Right lobe of liver (tissue), 6 donors: ENCODE results near the gene SNX15. TPM values are rescaled to one million over a fixed set of nuclear protein-coding genes. Genes with fewer than 3 reads are reported as not detected.
"Not testable (repeated sequence)": the region's sequence is repeated elsewhere in the genome, so short reads cannot be mapped to it uniquely, and the experiment has no call there.

Source experiments
- ATAC-seq, 4 donors: fragments of 200-7000 bp; cut with Tn5 transposase; one replicate each; pipeline ENCODE4 v1.9.1; 2020; ENCODE audit warnings: mild to moderate bottlenecking in 4 of 4, moderate library complexity in 4 of 4
- DNase-seq, 3 donors: peaks; one replicate each; pipeline ENCODE4 v3.0.0-alpha.2; 2020
- H3K27ac ChIP-seq, 3 donors: fragments of 200-600 bp; one replicate each; pipeline ENCODE4 v1.8.0; 2022
- H3K27me3 ChIP-seq, 2 donors: fragments of 200-600 bp; one replicate each; pipeline ENCODE4 v1.8.0; 2022
- H3K36me3 ChIP-seq, 4 donors: fragments of 200-600 bp; sonication (generic) in 1 of 4; one replicate each; pipeline versions ENCODE4 v1.5.1 to v1.8.0; 2017 to 2022; ENCODE audit warnings: control low read depth in 1 of 4
- H3K4me1 ChIP-seq, 4 donors: fragments of 200-600 bp; sonication (generic) in 1 of 4; one replicate each; pipeline versions ENCODE4 v1.5.1 to v1.8.0; 2017 to 2022; ENCODE audit warnings: control low read depth in 1 of 4
- H3K4me3 ChIP-seq, 3 donors: fragments of 200-600 bp; one replicate each; pipeline ENCODE4 v1.8.0; 2022
- H3K9me3 ChIP-seq, 4 donors: fragments of 200-600 bp; sonication (generic) in 1 of 4; one replicate each; pipeline versions ENCODE4 v1.5.1 to v1.8.0; 2017 to 2022; ENCODE audit warnings: control low read depth in 1 of 4
- CTCF ChIP-seq, 4 donors: fragments of 200-600 bp in 3 of 4; fragments of 450-650 bp in 1 of 4; IDR thresholded peaks; one replicate each; pipeline versions ENCODE4 v1.5.1 to v1.8.0; 2016 to 2022; ENCODE audit warnings: antibody characterized with exemption in 4 of 4, mild to moderate bottlenecking in 2 of 4
- POLR2A ChIP-seq: fragments of 450-650 bp; IDR thresholded peaks from one replicate; pipeline ENCODE4 v1.6.1; 2017; ENCODE audit warnings: antibody characterized with exemption, mild to moderate bottlenecking
- WGBS: methylation state at CpG from one replicate; pipeline ENCODE4 v1.1.6; 2018; ENCODE audit warnings: low coverage, low lambda C conversion rate; ENCODE audit not compliant: insufficient coverage; ENCODE audit errors: missing lambda C conversion rate; 5-methylcytosine and 5-hydroxymethylcytosine counted together
- intact Hi-C, 2 donors: fragments of 100-400 bp; cut with DNase I; formaldehyde crosslinking; loops; one replicate each; pipeline versions ENCODE4 v1.11.2 to v1.14.1; 2022
- total RNA-seq, 6 experiments: library from RNA; depleted of rRNA in 2 of 6; stranded (reverse); fragments of >200 nt in 2 of 6; fragmentation: NEBNext Ultra II Directional in 3 of 6; extraction: Animal tissue kit (Norgen Biotek cat#: 25700) in 3 of 6; gene quantifications; one replicate each; pipeline versions ENCODE4 v1.1.0 to v1.2.4, GENCODE V29; 2016 to 2023
- donor health status: DM: no; HTN: yes; CAD: no.
- donor health status: DM: no; HTN: no; CAD: no.
- donor health status: DM: no; HTN: no; CAD: no.
- donor health status: DM: no; HTN: yes; CAD: no.
- donor health status: DM: no; HTN: yes; CAD: no.

The SNX15 gene
- total RNA-seq, 6 experiments from 2014 or later = 6.4 to 10.3 (median 8.7) TPM

- Histone ChIP-seq H3K27me3 (no peaks in the 10 kb centered on the region), H3K27ac (no peak overlapping the region), H3K4me1 (peaks cover 0 to 5% (median 0%) of the 10 kb centered on the region in 4 donors), H3K9me3 (no peaks in the 10 kb centered on the region), H3K4me3 (no peak overlapping the region), H3K36me3 (peaks cover 0 to 3% (median 0%) of the 10 kb centered on the region in 4 donors)
- intact Hi-C loops = no loop called here
- WGBS = 40% methylated on average over 6 of the region's 7 CpGs
- DNase-seq = no peak
- peak in 3 of 4 donors; percentile 6 to 42 (median 41) for ATAC-seq
- TF ChIP-seq POLR2A = no peak
- no peak for TF ChIP-seq CTCF (IDR thresholded peaks at IDR 0.05)
Measured at GRCh38 chr11:65019824-65020223, 7.4 kb upstream of the SNX15 start.

GRCh38 chr11:65021003-65021402 is 6.2 kb upstream of the SNX15 start:
- peaks cover 0 to 5% (median 0%) of the 10 kb centered on the region in 4 donors for H3K4me1 ChIP-seq
- H3K9me3 ChIP-seq = no peaks in the 10 kb centered on the region
- TF ChIP-seq POLR2A = no peak
- TF ChIP-seq CTCF (IDR thresholded peaks at IDR 0.05) = no peak
- DNase-seq = no peak
- H3K27ac ChIP-seq = no peak overlapping the region
- no peaks in the 10 kb centered on the region for H3K27me3 ChIP-seq
- H3K36me3 ChIP-seq = peaks cover 0 to 3% (median 0%) of the 10 kb centered on the region in 4 donors
- intact Hi-C loops = no loop called here
- no peak overlapping the region for H3K4me3 ChIP-seq
- ATAC-seq = no peak
- 50% methylated on average over 3 of the region's 3 CpGs for WGBS

DNA sequence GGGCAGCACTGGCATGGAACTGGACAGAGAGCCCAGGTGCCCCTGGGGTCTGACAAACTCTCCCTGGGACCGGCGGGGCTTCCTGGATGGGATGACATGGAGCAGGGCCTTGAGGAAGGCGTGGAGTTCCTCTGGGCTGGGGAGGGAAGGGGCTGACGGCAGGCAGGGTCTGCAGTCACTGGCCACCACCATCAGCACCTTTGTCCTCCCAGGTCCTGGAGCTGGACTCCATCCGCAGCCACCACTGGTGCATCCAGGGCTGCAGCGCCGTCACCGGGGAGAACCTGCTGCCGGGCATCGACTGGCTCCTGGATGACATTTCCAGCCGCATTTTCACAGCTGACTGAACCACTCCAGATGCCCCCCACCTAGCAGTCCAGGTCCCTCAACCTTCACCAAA is 5.7 kb upstream of the SNX15 start:
- peaks cover 0 to 5% (median 0%) of the 10 kb centered on the region in 4 donors for H3K4me1 ChIP-seq
- no peak overlapping the region for H3K27ac ChIP-seq
- intact Hi-C loops = no loop called here
- peaks cover 0 to 3% (median 0%) of the 10 kb centered on the region in 4 donors for H3K36me3 ChIP-seq
- 100% methylated on average over 1 of the region's 11 CpGs for WGBS
- no peaks in the 10 kb centered on the region for H3K27me3 ChIP-seq
- ATAC-seq (no peak), DNase-seq (no peak)
- TF ChIP-seq POLR2A = no peak
- no peak for TF ChIP-seq CTCF (IDR thresholded peaks at IDR 0.05)
- H3K9me3 ChIP-seq = no peaks in the 10 kb centered on the region
- no peak overlapping the region for H3K4me3 ChIP-seq

- H3K4me3 ChIP-seq, ATAC-seq, H3K9me3 ChIP-seq, H3K27me3 ChIP-seq, DNase-seq, H3K27ac ChIP-seq, H3K36me3 ChIP-seq, intact Hi-C loops: not testable (repeated sequence)
- 83% methylated on average over 8 of the region's 8 CpGs for WGBS
- H3K4me1 ChIP-seq = peaks cover 0 to 13% (median 4%) of the 10 kb centered on the region in 4 donors
Measured at GRCh38 chr11:65023502-65023901, 3.7 kb upstream of the SNX15 start.

- ATAC-seq (no peak), DNase-seq (no peak)
- Histone ChIP-seq H3K36me3 (no peaks in the 10 kb centered on the region), H3K9me3 (no peaks in the 10 kb centered on the region), H3K27ac (peak overlapping the region in 1 of 3 donors; percentile 77), H3K4me3 (peak overlapping the region in 1 of 3 donors; percentile 68), H3K4me1 (peaks cover 0 to 13% (median 4%) of the 10 kb centered on the region in 4 donors), H3K27me3 (no peaks in the 10 kb centered on the region)
- intact Hi-C loops = no loop called here
- whole genome bisulfite sequencing = 75% methylated on average over 10 of the region's 10 CpGs
- TF ChIP-seq POLR2A (no peak), CTCF (IDR thresholded peaks at IDR 0.05) (no peak)
Measured at GRCh38 chr11:65026810-65027209, 429 bp upstream of the SNX15 start.
